ENCODE results near the gene FBRSL1.

FBRSL1 gene

DNA sequence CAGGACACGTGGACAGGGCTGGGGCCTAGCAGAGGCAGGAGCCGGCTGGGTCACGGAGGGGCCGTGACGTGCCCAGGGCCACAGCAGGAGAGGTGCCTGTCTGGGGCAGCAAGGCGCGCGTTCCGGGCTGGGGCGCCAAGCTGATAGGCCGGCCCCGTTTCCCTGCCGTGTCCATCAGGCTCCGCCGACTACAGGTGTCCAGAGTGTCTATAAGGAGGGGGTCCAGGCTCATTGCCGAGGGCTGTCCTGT is 18.5 kb downstream of the FBRSL1 start:
- TF ChIP-seq, protein P1, sequence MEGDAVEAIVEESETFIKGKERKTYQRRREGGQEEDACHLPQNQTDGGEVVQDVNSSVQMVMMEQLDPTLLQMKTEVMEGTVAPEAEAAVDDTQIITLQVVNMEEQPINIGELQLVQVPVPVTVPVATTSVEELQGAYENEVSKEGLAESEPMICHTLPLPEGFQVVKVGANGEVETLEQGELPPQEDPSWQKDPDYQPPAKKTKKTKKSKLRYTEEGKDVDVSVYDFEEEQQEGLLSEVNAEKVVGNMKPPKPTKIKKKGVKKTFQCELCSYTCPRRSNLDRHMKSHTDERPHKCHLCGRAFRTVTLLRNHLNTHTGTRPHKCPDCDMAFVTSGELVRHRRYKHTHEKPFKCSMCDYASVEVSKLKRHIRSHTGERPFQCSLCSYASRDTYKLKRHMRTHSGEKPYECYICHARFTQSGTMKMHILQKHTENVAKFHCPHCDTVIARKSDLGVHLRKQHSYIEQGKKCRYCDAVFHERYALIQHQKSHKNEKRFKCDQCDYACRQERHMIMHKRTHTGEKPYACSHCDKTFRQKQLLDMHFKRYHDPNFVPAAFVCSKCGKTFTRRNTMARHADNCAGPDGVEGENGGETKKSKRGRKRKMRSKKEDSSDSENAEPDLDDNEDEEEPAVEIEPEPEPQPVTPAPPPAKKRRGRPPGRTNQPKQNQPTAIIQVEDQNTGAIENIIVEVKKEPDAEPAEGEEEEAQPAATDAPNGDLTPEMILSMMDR (IDR thresholded peaks at IDR 0.05; ENCODE audit: borderline replicate concordance, insufficient read depth, low read depth, low read length) = no peak
- no peak overlapping the region for H3K4me3 ChIP-seq (ENCODE audit: low read depth, low read length)

DNA sequence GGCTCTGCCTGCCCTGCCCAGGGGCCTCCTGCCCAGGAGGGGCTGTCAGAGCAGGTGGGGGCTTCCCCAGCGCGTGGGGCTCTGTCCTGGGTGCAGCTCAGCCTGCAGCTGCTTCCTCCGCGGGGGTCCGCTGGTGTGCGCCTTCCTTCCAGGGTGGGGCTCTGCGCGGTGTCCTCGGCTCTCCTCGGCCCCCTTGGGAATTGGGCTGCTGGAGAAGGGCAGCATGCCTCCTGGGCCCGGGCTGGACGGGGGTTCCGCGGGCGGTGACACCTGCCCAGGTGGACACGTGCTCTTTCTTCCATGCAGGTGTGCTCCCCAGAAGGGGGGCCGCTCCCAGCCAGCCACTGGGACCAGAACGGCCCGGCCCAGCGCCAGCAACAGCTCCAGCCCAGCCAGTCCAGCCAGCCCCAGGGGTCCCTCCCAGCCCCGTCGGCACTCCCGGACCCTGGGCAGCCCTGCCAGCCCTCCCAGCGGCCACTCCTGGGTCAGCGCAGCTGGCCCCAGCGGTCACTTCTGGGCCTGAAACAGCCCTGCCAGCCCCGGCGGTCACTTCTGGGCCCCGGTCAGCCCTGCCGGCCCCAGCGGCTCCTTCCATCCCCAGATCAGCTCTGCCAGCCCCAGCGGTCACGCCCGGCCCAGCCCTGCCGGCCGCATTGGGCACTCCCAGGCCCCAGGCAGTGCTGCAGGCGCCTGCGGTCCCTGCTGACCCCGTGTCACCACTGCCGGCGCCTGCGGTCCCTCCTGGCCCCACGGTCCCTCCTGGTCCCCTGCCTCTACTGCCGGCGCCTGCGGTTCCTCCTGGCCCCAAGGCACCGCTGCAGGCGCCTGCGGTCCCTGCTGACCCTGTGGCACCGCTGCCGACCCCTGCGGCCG is 19.1 kb downstream of the FBRSL1 start:
- TF ChIP-seq, protein P1 (IDR thresholded peaks at IDR 0.05; ENCODE audit: borderline replicate concordance, insufficient read depth, low read depth, low read length) = no peak
- H3K4me3 ChIP-seq (ENCODE audit: low read depth, low read length) = no peak overlapping the region

DNA sequence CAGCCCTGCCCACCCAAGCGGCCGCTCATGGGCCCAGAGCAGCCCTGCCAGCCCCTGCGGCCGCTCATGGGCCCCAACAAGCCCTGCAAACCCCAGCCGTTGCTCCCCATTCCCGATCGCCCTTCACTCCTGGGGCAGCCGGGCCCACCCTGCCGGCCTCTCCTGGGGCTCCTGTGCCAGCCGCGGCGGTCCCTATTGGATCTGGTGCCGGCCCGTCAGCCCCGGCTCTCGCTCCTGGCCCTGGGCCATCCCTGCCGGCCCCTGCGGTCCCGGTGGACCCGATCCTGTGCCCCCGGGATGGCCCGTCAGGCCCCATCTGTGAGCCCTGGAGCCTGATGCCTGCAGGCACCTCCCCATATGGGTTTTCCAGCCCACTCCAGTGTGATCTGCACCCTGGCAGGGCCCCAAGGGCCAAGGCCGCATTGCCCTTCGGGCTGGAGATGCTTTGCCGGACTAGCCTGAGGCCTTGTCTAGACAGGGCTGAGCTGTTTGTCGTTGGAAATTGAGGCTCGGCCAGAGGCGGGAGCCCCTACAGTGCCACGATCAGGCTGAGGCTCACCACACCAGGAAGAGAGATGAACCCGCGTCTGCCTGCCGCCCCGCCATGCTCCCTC is 20.3 kb downstream of the FBRSL1 start:
- TF ChIP-seq, protein P1 (IDR thresholded peaks at IDR 0.05; ENCODE audit: borderline replicate concordance, insufficient read depth, low read depth, low read length) = no peak

DNA sequence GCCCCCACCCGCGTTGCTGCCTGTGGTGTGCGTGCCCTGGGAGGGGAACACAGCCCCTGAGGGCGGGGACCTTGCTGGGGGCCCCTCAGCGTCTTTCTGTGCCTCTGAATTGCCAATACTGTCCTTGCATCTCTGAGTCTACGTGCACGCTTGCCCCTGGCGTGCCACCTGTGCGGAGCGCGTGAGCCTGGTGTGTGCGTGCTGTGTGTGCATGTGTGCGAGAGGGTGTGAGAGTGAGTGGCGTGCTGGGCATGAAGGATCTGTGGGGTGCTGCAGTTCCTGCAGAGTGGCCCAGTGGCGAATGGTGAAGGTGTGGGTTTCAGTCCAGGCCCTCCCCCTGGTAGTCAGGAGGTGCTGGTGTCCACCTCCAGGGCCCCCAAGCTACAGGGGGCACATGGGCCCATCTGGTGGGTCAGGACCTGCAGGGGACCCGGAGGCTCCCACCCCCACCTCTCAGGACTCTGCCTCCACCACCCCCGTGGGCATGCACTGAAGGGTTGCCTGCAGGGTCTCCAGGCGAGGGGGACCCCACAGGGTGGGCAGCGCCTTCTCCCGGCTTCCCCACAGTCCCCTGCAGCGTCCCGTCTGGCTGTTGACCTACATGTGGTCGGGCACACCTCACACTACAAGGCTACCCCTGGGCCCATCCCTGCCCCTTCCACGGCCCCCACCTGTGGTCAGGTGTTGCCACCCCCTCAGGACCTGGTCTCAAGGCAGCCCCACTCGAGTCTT is 21.0 kb downstream of the FBRSL1 start:
- H3K4me3 ChIP-seq (ENCODE audit: low read depth, low read length) = no peak overlapping the region
- TF ChIP-seq, protein P1 (IDR thresholded peaks at IDR 0.05; ENCODE audit: borderline replicate concordance, insufficient read depth, low read depth, low read length) = no peak

More for the DNA sequence above, 20.3 kb downstream of the FBRSL1 start:
- H3K4me3 ChIP-seq (ENCODE audit: low read depth, low read length) = no peak overlapping the region

DNA sequence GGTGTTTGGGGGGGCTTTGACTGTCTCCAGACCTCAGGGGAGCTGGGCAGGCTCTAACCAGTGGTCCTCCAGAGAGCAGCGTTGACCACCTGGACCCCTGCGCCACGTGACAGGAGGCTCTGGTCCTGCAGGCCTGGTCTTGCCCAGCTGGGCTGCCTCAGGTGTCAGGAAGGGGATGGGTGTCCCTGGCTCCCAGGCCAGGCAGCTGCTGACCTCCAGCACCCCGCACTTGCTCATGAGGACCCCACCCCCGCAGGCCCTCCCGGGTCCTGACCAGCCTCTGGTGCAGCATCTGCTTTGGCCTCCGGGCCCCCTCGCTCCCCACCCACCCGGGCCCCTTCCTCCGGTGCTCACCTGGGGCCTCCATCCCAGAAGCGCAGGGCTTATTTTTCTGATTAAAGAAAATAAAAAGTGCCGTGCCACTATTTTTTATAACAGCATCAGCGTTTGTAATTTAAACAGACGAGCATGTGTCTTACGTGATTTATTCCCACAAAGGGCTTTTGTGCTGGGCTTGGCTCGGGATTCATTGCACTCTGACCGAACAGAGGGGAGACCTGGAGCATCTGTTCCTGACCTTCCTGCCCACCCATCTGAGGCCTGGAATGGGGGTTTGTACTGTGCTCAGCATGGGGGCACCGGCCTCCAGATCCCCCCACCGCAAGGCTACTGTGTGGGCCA is 21.7 kb downstream of the FBRSL1 start:
- TF ChIP-seq, protein P1 (IDR thresholded peaks at IDR 0.05; ENCODE audit: borderline replicate concordance, insufficient read depth, low read depth, low read length) = no peak
- no peak overlapping the region for H3K4me3 ChIP-seq (ENCODE audit: low read depth, low read length)

DNA sequence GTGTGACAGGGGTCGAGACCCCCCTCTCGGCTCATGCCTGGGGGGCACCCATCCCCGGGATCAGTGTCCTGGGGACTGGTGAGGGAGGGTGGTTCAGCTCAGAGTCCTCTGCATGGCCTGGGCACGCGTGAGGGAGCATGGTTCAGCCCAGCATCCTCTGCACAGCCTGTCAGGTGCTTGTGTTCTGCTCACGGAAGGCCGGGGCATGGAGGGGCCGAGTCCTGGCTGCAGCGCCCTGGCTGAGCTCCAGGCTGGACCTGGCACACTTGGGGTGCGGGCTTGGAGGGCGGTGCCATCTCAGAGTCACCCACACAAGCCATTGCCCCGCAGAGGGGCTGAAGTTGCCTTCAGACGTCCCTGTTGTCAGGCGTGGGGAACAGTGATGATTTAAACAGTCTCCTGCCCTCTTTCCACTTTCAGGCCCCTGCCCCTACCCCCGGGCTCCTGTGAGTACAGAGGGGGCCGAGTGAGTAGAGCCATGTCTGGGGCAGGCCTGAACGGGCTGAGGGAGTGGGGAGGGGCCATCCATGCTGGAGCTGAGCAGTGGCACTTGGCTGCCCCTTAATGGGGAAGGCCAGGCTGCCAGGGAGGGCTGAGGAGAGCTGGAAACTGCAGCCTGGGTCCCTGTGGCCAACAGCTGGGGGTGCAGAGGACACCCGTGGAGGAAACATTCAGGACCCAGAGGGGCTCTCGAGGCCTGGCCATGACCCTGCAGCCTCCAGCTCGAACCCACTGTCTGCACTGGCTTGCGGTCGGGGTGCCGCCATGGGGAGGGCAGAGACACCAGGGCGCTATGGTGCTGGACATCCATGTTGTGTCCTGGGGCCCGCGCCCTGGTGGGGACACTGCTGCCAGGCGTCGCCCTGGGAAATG is 22.5 kb downstream of the FBRSL1 start:
- TF ChIP-seq, protein P1 (IDR thresholded peaks at IDR 0.05; ENCODE audit: borderline replicate concordance, insufficient read depth, low read depth, low read length) = no peak
- H3K4me3 ChIP-seq (ENCODE audit: low read depth, low read length) = no peak overlapping the region

All from GM12875 (cell line).